NT2/D1 (cell line): ENCODE data around the gene SLC2A1.

Experiments
- DNase-seq: peaks from one replicate; pipeline ENCODE4 v3.0.0-alpha.2; 2011; ENCODE audit warnings: low read depth, low spot score
- H3K27me3 ChIP-seq: 2 replicates; pipeline ENCODE4 v1.6.0; 2011; ENCODE audit warnings: mild to moderate bottlenecking; ENCODE audit not compliant: insufficient read length, insufficient read depth
- H3K36me3 ChIP-seq: 2 replicates; pipeline ENCODE4 v1.6.1; 2011; ENCODE audit warnings: mild to moderate bottlenecking, low read length, mixed read lengths; ENCODE audit not compliant: insufficient read depth, insufficient read length
- H3K4me1 ChIP-seq: 2 replicates; pipeline ENCODE4 v1.5.1; 2011; ENCODE audit not compliant: insufficient read depth, insufficient read length
- H3K4me3 ChIP-seq: 2 replicates; pipeline ENCODE4 v1.5.1; 2011; ENCODE audit warnings: low read depth; ENCODE audit not compliant: insufficient read length
- H3K9ac ChIP-seq: 2 replicates; pipeline ENCODE4 v1.6.0; 2011; ENCODE audit warnings: low read depth; ENCODE audit not compliant: insufficient read length
- H3K9me3 ChIP-seq: 2 replicates; pipeline ENCODE4 v1.5.1; 2011; ENCODE audit warnings: mild to moderate bottlenecking, low read length; ENCODE audit not compliant: insufficient read depth
- SUZ12 ChIP-seq: IDR thresholded peaks from 2 replicates; pipeline ENCODE4 v1.6.1; 2011; ENCODE audit not compliant: insufficient read length, insufficient read depth; ENCODE audit errors: extremely low read depth
- YY1 ChIP-seq: IDR thresholded peaks from 2 replicates; pipeline ENCODE4 v1.6.1; 2011; ENCODE audit not compliant: insufficient read length, insufficient read depth
- ZNF274 ChIP-seq: IDR thresholded peaks from 2 replicates; pipeline ENCODE4 v1.6.1; 2011; ENCODE audit warnings: mild to moderate bottlenecking, low read depth, low read length

SLC2A1 gene

DNA sequence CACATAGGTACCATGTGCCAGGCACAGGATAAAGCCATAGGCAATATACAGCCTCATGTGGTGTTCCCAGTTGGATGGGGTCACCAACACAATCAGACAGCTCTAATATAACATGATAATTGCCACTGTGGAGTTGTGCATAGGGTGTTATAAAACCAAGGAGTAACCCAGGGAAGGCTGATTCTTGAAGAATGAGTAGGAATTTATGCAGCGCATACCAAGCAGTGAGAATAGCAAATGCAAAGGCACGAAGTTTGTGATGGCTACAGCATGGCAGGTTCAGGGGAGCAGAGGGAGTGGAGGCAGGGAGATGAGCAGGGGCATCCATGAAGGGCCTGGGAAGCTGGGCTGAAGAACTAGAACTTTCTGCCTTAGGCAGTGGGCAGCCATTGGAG lies 20.4 kb upstream of the SLC2A1 start:
- DNase-seq, result no peak
- TF ChIP-seq ZNF274 (no peak), SUZ12 (no peak), YY1 (no peak)
- Histone ChIP-seq H3K9ac (no peak overlapping the region), H3K9me3 (no peaks in the 10 kb centered on the region), H3K4me3 (no peak overlapping the region), H3K36me3 (peaks cover 75% of the 10 kb centered on the region), H3K4me1 (peaks cover 14% of the 10 kb centered on the region), H3K27me3 (no peaks in the 10 kb centered on the region)

DNA sequence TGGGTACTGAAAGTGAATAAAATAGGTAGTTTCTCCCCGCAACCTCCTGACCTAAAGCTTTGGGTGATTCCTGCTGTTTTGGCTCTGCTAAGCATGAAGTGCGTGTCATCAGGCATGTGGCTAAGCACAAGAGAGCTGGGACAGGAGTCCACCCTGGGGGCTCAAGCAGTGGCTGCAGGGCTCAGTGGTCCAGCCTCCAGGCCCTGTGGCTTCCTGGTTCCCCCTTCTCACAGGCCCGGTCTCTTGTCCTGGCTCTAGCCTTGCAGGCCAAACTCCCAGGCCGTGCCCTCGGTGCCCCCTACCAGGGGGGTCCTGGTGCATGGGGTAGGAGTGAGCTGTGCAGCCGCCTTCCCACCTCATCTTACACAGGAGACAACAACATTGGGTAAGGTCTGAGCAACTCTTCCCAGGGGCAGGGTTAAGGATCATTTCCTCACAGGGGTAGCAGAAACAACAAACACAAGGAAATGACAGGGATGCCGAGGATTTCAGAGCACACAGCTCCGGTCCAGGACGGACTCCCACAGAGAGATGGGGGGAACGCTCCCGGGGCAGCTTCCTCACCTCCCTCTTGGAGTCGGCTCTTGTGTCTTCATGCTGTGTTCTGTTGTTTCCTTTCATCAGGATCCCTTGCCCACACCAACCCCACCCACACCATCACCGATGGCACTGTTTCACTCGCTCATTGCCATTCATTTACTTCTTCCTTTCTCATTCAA lies 19.8 kb upstream of the SLC2A1 start:
- H3K27me3 ChIP-seq, result no peaks in the 10 kb centered on the region
- H3K36me3 ChIP-seq, result peaks cover 80% of the 10 kb centered on the region
- TF ChIP-seq ZNF274 (no peak), SUZ12 (no peak), YY1 (no peak)
- H3K9ac ChIP-seq, result peak overlapping the region; percentile 37
- peaks cover 14% of the 10 kb centered on the region for H3K4me1 ChIP-seq
- no peak overlapping the region for H3K4me3 ChIP-seq
- H3K9me3 ChIP-seq, result no peaks in the 10 kb centered on the region
- peak; percentile 75 for DNase-seq

DNA sequence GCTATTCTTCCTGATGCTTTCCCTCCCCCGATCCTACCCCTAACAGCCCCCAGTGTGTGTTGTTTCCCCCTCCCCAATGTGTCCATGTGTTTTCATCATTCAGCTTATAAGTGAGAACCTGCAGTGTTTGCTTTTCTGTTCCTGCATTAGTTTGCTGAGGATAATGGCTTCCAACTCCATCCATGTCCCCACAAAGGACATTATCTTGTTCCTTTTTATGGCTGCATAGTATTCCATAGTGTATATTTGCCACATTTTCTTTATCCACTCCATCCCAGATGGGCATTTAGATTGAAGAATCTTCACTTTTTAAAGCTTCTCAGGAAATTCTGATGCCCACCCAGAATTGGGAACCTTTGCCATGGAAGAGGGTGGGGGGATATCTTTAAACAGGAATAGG lies 19.0 kb upstream of the SLC2A1 start:
- H3K9ac ChIP-seq, result no peak overlapping the region
- no peak overlapping the region for H3K4me3 ChIP-seq
- no peak for DNase-seq
- no peaks in the 10 kb centered on the region for H3K9me3 ChIP-seq
- peaks cover 16% of the 10 kb centered on the region for H3K4me1 ChIP-seq
- peaks cover 87% of the 10 kb centered on the region for H3K36me3 ChIP-seq
- TF ChIP-seq ZNF274 (no peak), YY1 (no peak), SUZ12 (no peak)
- H3K27me3 ChIP-seq, result no peaks in the 10 kb centered on the region

DNA sequence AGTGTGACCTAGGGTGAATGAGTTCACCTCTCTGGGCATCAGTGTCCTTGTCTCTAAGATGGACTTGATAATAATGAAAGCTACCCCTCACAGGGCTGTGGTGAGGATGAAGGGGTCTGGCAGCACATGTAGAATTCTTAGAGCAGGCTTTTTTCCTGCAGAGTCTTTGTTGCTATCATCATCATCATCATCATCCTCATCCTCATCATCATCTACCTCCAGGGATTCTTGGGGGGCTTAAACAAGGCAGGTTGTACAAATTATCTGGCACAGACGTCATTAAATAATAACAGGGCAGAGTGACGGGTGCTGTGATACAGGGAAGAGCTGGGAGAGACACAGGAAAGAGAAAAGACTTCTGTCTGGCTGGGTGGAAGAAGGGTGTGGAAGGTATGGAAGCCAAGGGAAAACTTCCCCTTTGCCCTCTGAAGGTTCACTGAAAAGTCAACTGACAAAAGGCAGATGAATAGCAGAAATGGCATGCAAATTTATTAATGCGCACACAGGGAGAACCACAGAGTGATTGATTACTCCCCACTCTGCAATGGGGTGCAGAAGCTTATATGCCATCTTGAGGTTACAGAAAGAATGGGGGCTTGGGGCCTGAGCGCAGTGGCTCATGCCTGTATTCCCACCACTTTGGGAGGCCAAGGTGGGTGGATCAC lies 17.0 kb upstream of the SLC2A1 start:
- H3K27me3 ChIP-seq, result no peaks in the 10 kb centered on the region
- peaks cover 87% of the 10 kb centered on the region for H3K36me3 ChIP-seq
- H3K4me3 ChIP-seq, result no peak overlapping the region
- H3K4me1 ChIP-seq, result peaks cover 16% of the 10 kb centered on the region
- H3K9me3 ChIP-seq, result no peaks in the 10 kb centered on the region
- no peak overlapping the region for H3K9ac ChIP-seq
- TF ChIP-seq SUZ12 (no peak), ZNF274 (no peak), YY1 (no peak)
- no peak for DNase-seq

DNA sequence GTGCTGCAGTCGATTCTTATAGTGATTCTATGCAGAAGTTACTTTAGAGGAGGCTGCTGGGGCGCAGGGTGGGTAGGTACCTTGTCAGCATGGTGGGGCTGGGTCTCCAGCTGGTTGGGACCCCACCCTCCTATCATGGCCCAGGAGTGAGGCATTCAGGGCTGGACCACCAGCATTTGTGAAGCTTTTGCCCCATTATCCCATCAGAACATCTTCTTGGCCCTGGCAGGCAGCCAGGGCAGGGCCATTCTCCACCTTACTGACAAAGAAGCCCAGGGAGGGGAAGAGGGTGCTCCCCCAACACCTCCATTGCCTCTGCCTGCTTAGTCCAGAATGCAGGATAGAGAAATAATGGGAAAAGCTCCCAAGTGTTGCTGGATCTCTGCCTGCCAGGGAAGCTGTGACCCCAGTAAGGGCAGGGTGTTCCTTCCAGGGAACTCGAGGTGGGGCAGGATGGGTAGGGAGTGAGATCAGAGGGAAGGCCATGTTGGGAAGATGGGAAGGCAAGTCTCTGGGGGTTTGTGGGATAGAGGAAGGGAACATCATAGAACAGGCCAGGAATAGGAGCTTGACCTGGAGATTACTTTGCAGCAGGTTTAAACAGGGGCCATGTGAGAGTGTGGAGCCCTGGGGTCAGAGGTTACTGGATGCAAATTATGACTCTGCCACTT lies 16.2 kb upstream of the SLC2A1 start:
- no peak overlapping the region for H3K4me3 ChIP-seq
- H3K9me3 ChIP-seq, result no peaks in the 10 kb centered on the region
- TF ChIP-seq YY1, result no peak
- TF ChIP-seq SUZ12, result no peak
- no peak for TF ChIP-seq ZNF274
- no peak overlapping the region for H3K9ac ChIP-seq
- no peaks in the 10 kb centered on the region for H3K27me3 ChIP-seq
- DNase-seq, result no peak
- H3K36me3 ChIP-seq, result peaks cover 86% of the 10 kb centered on the region
- H3K4me1 ChIP-seq, result peaks cover 16% of the 10 kb centered on the region

DNA sequence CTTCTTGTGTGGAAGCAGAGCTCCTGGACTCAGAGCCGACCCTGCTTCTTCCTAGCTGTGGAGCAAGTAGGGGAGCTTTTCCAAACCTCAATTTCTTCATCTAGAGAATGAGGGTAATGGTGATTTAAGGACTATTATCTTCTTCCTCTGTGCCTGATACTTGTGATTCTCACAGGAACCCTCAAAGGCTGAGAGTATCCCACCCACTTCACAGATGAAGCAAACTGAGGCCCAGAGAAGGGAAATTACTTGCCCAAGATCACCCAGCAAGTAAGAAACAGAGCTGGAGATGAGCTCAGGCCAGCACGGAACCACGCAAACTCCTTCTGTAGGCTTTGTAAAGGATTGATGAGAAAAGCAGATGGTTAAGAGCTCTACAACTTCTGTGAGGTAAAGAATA lies 15.1 kb upstream of the SLC2A1 start:
- no peak overlapping the region for H3K9ac ChIP-seq
- no peak overlapping the region for H3K4me3 ChIP-seq
- TF ChIP-seq YY1 (no peak), SUZ12 (no peak), ZNF274 (no peak)
- H3K27me3 ChIP-seq, result no peaks in the 10 kb centered on the region
- no peak for DNase-seq
- H3K9me3 ChIP-seq, result no peaks in the 10 kb centered on the region
- peaks cover 12% of the 10 kb centered on the region for H3K4me1 ChIP-seq
- H3K36me3 ChIP-seq, result peaks cover 80% of the 10 kb centered on the region

DNA sequence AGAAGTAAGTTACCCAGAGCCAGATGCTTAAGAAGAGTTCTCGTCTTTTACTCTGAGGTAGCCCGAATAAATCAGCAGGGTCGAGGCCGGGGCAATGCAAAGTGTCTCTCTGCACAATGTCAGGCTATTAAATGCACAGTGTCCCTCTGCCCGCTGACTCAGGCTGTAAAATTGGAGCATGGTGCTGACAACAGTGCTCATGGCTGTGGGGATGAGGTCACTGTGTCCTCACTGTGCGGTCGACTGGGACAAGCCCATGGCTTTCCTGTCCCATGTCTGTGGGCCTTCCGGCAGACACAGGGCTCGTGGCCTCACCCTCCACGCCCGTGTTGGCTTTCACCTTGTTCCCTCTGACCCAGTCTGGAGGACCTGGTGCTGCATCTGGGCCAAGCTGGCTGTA lies 14.6 kb upstream of the SLC2A1 start:
- Histone ChIP-seq H3K9me3 (no peaks in the 10 kb centered on the region), H3K9ac (no peak overlapping the region), H3K27me3 (no peaks in the 10 kb centered on the region), H3K4me3 (no peak overlapping the region), H3K36me3 (peaks cover 79% of the 10 kb centered on the region), H3K4me1 (peaks cover 7% of the 10 kb centered on the region)
- no peak for DNase-seq
- TF ChIP-seq ZNF274 (no peak), SUZ12 (no peak), YY1 (no peak)
